ENCODE results near the gene GALNT10. TPM values are rescaled to one million over a fixed set of nuclear protein-coding genes. Genes with fewer than 3 reads are reported as not detected.

The GALNT10 gene
- total RNA-seq, 1 donor from 2014 or later, result 11.5 TPM

DNA sequence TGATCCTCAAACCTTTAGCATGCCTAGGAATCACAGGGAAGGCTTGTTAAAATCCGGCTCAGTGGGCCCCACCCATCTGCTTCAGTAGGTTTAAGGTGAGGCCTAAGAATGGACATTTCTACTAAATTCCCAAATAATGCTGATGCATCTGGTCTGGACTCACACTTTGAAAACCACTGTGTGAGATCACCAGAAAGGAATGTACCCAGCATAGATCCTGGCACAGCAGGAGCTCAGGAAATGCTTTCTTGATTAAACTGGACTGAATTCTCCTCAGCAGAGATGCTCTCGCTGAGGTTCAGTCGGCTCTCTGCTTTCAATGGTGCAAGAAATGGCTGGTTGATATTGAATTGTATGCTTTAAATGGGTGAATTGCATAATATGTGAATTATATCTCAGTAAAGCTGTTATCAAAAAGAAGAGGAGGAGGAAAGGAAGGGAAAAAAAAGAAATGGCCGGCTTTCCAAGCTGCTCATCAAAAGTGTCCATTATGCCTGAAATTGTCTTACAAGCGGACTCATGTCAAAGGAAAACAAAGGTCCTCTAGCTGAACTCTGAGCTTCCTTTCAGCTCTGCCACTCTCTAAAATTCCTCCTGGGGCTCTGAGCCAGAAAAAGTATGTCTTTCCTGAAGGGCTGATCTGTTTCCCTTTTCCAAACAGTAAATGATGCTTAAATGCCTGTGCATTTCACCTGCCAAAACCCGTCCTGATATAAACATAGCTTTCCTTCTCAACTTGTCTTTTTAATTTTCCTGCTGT lies 177.7 kb downstream of the GALNT10 start:
- Histone ChIP-seq H3K9me3 (no peaks in the 10 kb centered on the region), H3K27ac (no peak overlapping the region), H3K27me3 (no peaks in the 10 kb centered on the region), H3K4me3 (no peak overlapping the region), H3K4me1 (peaks cover 17% of the 10 kb centered on the region), H3K36me3 (no peaks in the 10 kb centered on the region)
- no peak for DNase-seq (ENCODE audit: extremely low spot score in 2 of 2)
- intact Hi-C loops (cut with DNase I), result no loop called here
- TF ChIP-seq POLR2A (IDR thresholded peaks at IDR 0.05) (no peak), POLR2AphosphoS5 (IDR thresholded peaks at IDR 0.05; ENCODE audit: insufficient read depth in 1 of 2, low read depth in 1 of 2) (no peak)
- TF ChIP-seq, protein P1, sequence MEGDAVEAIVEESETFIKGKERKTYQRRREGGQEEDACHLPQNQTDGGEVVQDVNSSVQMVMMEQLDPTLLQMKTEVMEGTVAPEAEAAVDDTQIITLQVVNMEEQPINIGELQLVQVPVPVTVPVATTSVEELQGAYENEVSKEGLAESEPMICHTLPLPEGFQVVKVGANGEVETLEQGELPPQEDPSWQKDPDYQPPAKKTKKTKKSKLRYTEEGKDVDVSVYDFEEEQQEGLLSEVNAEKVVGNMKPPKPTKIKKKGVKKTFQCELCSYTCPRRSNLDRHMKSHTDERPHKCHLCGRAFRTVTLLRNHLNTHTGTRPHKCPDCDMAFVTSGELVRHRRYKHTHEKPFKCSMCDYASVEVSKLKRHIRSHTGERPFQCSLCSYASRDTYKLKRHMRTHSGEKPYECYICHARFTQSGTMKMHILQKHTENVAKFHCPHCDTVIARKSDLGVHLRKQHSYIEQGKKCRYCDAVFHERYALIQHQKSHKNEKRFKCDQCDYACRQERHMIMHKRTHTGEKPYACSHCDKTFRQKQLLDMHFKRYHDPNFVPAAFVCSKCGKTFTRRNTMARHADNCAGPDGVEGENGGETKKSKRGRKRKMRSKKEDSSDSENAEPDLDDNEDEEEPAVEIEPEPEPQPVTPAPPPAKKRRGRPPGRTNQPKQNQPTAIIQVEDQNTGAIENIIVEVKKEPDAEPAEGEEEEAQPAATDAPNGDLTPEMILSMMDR (IDR thresholded peaks at IDR 0.05), result no peak

DNA sequence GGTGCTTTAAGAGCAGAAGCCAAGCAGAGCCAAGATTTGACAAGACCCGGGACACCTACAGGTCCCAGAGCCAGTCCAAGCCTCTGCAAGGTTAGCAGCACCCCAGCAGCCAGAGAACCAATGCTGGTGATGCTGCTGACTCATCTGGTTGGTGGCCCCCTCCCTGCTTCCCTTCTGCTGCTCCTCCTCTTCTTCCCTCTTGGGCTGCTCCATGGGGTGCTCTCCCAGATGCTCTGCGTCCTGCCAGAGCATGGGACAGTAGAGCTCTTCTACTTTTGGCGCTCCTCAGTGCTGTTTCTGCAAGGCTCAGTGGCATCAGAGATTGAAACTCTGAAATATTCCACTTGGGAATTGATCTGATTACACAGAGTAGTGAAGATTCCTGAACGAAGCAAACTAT lies 179.1 kb downstream of the GALNT10 start:
- intact Hi-C loops (cut with DNase I), result no loop called here
- H3K36me3 ChIP-seq, result no peaks in the 10 kb centered on the region
- no peaks in the 10 kb centered on the region for H3K9me3 ChIP-seq
- DNase-seq (ENCODE audit: extremely low spot score in 2 of 2), result no peak
- H3K4me1 ChIP-seq, result peaks cover 17% of the 10 kb centered on the region
- no peak overlapping the region for H3K4me3 ChIP-seq
- no peak overlapping the region for H3K27ac ChIP-seq
- TF ChIP-seq POLR2AphosphoS5 (IDR thresholded peaks at IDR 0.05; ENCODE audit: insufficient read depth in 1 of 2, low read depth in 1 of 2) (no peak), POLR2A (IDR thresholded peaks at IDR 0.05) (no peak)
- TF ChIP-seq, protein P1 (IDR thresholded peaks at IDR 0.05), result no peak
- H3K27me3 ChIP-seq, result no peaks in the 10 kb centered on the region

DNA sequence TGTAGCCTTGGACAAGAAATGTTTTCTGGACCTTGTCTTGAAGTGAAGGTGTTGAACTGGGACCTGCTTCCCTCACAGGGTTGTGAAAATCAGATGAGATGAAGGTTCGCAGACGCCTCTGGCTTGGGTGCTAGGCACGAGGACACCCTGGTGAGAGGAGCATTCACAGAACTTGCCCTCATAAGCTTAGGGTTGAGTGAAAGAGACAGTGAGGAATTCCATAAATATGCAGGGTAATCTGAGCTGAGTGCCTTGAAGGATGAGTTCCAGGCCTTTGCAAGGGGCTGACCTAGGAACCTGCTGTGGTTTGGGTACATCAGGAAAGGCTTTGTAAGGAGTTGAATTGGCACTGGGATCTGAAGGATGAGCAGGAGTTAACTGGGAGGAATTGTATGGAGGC lies 179.6 kb downstream of the GALNT10 start:
- intact Hi-C loops (cut with DNase I), result no loop called here
- Histone ChIP-seq H3K4me1 (peaks cover 17% of the 10 kb centered on the region), H3K27ac (no peak overlapping the region), H3K27me3 (no peaks in the 10 kb centered on the region), H3K4me3 (no peak overlapping the region), H3K36me3 (no peaks in the 10 kb centered on the region), H3K9me3 (no peaks in the 10 kb centered on the region)
- no peak for DNase-seq (ENCODE audit: extremely low spot score in 2 of 2)
- TF ChIP-seq POLR2AphosphoS5 (IDR thresholded peaks at IDR 0.05; ENCODE audit: insufficient read depth in 1 of 2, low read depth in 1 of 2), result no peak
- TF ChIP-seq, protein P1 (IDR thresholded peaks at IDR 0.05), result no peak
- no peak for TF ChIP-seq POLR2A (IDR thresholded peaks at IDR 0.05)

DNA sequence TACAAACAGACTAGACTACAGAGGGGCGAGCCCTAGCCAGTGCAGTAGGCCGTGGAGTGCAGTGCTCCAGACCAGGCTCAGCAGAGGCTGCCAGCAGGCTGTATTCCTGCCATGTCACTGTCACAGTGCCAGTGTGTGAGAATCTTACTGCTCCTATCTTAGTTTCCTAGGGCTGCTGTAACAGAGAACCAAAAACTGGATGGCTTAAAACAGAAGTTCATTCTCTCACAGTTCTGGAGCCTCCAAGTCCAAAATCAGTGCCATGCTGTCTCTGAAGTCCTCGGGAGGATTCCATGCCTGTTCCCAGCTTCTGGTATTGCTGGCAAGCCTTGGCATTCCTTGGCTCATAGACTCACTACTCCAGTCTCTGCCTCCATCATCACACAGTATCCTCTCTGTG lies 180.3 kb downstream of the GALNT10 start:
- H3K4me1 ChIP-seq, result peaks cover 17% of the 10 kb centered on the region
- intact Hi-C loops (cut with DNase I), result no loop called here

DNA sequence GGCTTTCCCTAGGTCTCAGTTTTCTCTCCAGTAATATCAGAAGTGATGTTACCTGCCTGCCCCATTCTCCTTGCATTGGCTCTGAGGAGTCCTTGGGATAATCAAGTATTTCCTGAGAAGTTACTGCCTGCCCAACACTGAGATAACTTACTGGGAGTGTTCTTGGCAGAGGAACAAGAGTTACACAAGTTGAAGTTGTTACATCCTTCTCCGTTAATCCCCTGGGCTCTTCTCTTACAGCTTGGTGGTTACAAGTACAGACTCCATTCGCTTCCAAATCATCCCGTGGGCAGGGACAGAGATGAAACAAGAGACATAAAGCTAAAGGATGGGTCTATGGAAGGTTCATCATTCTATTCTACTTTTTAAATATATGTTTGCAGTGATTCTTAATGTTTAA lies 181.2 kb downstream of the GALNT10 start:
- TF ChIP-seq, protein P1 (IDR thresholded peaks at IDR 0.05), result no peak
- TF ChIP-seq POLR2AphosphoS5 (IDR thresholded peaks at IDR 0.05; ENCODE audit: insufficient read depth in 1 of 2, low read depth in 1 of 2) (no peak), POLR2A (IDR thresholded peaks at IDR 0.05) (no peak)

More for the DNA sequence above, 180.3 kb downstream of the GALNT10 start:
- TF ChIP-seq, protein P1 (IDR thresholded peaks at IDR 0.05), result no peak
- TF ChIP-seq POLR2A (IDR thresholded peaks at IDR 0.05) (no peak), POLR2AphosphoS5 (IDR thresholded peaks at IDR 0.05; ENCODE audit: insufficient read depth in 1 of 2, low read depth in 1 of 2) (no peak)
- H3K9me3 ChIP-seq, result no peaks in the 10 kb centered on the region
- no peak overlapping the region for H3K27ac ChIP-seq
- no peak overlapping the region for H3K4me3 ChIP-seq
- no peaks in the 10 kb centered on the region for H3K36me3 ChIP-seq
- H3K27me3 ChIP-seq, result no peaks in the 10 kb centered on the region
- DNase-seq (ENCODE audit: extremely low spot score in 2 of 2), result no peak

More for the DNA sequence above, 181.2 kb downstream of the GALNT10 start:
- Histone ChIP-seq H3K9me3 (no peaks in the 10 kb centered on the region), H3K27me3 (no peaks in the 10 kb centered on the region), H3K36me3 (no peaks in the 10 kb centered on the region), H3K27ac (no peak overlapping the region), H3K4me3 (no peak overlapping the region), H3K4me1 (peaks cover 17% of the 10 kb centered on the region)
- intact Hi-C loops (cut with DNase I), result no loop called here
- no peak for DNase-seq (ENCODE audit: extremely low spot score in 2 of 2)
